WTC11 (cell line): ENCODE data around the gene SLC24A3.

Experiments
- CREM ChIP-seq: sonication (generic); formaldehyde crosslinking; IDR thresholded peaks from 2 replicates; pipeline ENCODE4 v1.8.1; 2022; ENCODE audit warnings: mild to moderate bottlenecking, missing genetic modification reagents, moderate library complexity
- IRF2 ChIP-seq: sonication (generic); formaldehyde crosslinking; IDR thresholded peaks from 2 replicates; pipeline ENCODE4 v1.8.0; 2022; ENCODE audit warnings: low read depth, missing genetic modification reagents, borderline replicate concordance
- JUN ChIP-seq: sonication (generic); formaldehyde crosslinking; IDR thresholded peaks from 2 replicates; pipeline ENCODE4 v1.8.0; 2023; ENCODE audit warnings: mild to moderate bottlenecking, missing genetic modification reagents
- RELA ChIP-seq: sonication (generic); formaldehyde crosslinking; IDR thresholded peaks from 2 replicates; pipeline ENCODE4 v1.8.1; 2022; ENCODE audit warnings: missing genetic modification reagents, mild to moderate bottlenecking, borderline replicate concordance
- SP1 ChIP-seq: sonication (generic); formaldehyde crosslinking; conservative IDR thresholded peaks from 2 replicates; pipeline ENCODE4 v1.8.1; 2022; ENCODE audit warnings: missing genetic modification reagents
- TP53 ChIP-seq: sonication (generic); formaldehyde crosslinking; IDR thresholded peaks from 2 replicates; pipeline ENCODE4 v1.8.1; 2023; ENCODE audit warnings: mild to moderate bottlenecking, missing genetic modification reagents
- ZNF423 ChIP-seq: fragments of 250-450 bp; sonication (Bioruptor Pico); IDR thresholded peaks from 2 replicates; pipeline ENCODE4 v2.1.2; 2022; ENCODE audit warnings: mild to moderate bottlenecking, moderate library complexity
- TF ChIP-seq, protein P1 (sequence below): fragments of 200-600 bp; IDR thresholded peaks from 2 replicates; pipeline ENCODE4 v1.8.0; 2022; ENCODE audit warnings: antibody characterized with exemption
- TF ChIP-seq, protein P2 (sequence below): sonication (generic); formaldehyde crosslinking; IDR thresholded peaks from 2 replicates; pipeline ENCODE4 v1.8.1; 2023; ENCODE audit warnings: mild to moderate bottlenecking, missing genetic modification reagents, moderate library complexity
- TF ChIP-seq, protein P3 (sequence below): sonication (generic); formaldehyde crosslinking; conservative IDR thresholded peaks from 2 replicates; pipeline ENCODE4 v1.8.1; 2022; ENCODE audit warnings: mild to moderate bottlenecking, missing genetic modification reagents

DNA sequence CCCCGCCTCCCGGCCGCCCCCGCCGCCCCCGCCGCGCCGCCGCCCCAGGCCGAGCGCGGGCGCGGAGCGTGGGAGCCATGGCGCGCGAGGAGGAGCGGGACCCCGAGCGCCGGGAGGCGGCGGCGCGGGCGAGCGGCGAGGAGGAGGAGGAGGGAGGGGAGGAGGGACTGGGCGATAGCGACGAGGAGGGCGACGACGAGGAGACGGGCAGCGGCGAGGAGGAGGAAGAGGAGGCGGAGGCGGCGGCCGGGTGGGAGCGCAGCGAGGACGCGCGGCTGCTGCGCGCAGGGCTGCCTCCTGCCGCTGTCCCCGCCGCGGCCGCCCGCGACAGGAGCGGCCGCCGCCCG lies at the start of gene SLC24A3:
- TF ChIP-seq CREM (CRISPR knock-in tag) (no peak), ZNF423 (CRISPR knock-in tag) (no peak), RELA (CRISPR knock-in tag) (no peak), IRF2 (CRISPR knock-in tag) (no peak), JUN (CRISPR knock-in tag) (no peak), TP53 (no peak), SP1 (no peak)
- TF ChIP-seq, protein P1, sequence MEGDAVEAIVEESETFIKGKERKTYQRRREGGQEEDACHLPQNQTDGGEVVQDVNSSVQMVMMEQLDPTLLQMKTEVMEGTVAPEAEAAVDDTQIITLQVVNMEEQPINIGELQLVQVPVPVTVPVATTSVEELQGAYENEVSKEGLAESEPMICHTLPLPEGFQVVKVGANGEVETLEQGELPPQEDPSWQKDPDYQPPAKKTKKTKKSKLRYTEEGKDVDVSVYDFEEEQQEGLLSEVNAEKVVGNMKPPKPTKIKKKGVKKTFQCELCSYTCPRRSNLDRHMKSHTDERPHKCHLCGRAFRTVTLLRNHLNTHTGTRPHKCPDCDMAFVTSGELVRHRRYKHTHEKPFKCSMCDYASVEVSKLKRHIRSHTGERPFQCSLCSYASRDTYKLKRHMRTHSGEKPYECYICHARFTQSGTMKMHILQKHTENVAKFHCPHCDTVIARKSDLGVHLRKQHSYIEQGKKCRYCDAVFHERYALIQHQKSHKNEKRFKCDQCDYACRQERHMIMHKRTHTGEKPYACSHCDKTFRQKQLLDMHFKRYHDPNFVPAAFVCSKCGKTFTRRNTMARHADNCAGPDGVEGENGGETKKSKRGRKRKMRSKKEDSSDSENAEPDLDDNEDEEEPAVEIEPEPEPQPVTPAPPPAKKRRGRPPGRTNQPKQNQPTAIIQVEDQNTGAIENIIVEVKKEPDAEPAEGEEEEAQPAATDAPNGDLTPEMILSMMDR: no peak
- TF ChIP-seq, protein P2, sequence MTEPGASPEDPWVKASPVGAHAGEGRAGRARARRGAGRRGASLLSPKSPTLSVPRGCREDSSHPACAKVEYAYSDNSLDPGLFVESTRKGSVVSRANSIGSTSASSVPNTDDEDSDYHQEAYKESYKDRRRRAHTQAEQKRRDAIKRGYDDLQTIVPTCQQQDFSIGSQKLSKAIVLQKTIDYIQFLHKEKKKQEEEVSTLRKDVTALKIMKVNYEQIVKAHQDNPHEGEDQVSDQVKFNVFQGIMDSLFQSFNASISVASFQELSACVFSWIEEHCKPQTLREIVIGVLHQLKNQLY (CRISPR knock-in tag): no peak
- TF ChIP-seq, protein P3, sequence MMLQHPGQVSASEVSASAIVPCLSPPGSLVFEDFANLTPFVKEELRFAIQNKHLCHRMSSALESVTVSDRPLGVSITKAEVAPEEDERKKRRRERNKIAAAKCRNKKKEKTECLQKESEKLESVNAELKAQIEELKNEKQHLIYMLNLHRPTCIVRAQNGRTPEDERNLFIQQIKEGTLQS: no peak
